Uterus (tissue), 4 donors: ENCODE results near the gene ASAP2. TPM values are rescaled to one million over a fixed set of nuclear protein-coding genes. Genes with fewer than 3 reads are reported as not detected.

Source experiments
- DNase-seq, 2 donors: peaks; one replicate each; pipeline ENCODE4 v3.0.0-alpha.2; 2019 to 2020
- H3K27ac ChIP-seq, 2 donors: fragments of 200-600 bp; sonication (generic); 1 replicate in 1 of 2; 2 replicates in 1 of 2; pipeline ENCODE4 v1.5.1; 2016 to 2018
- H3K27me3 ChIP-seq, 2 donors: fragments of 200-600 bp; sonication (generic); one replicate each; pipeline ENCODE4 v1.5.1; 2018 to 2019; ENCODE audit warnings: control low read depth in 1 of 2
- H3K36me3 ChIP-seq, 2 donors: fragments of 200-600 bp; sonication (generic); one replicate each; pipeline ENCODE4 v1.5.1; 2019; ENCODE audit warnings: control low read depth in 1 of 2
- H3K4me1 ChIP-seq, 2 donors: fragments of 200-600 bp; sonication (generic); one replicate each; pipeline ENCODE4 v1.5.1; 2018 to 2019; ENCODE audit warnings: control low read depth in 1 of 2
- H3K4me3 ChIP-seq, 2 donors: fragments of 200-600 bp; sonication (generic); 1 replicate in 1 of 2; 2 replicates in 1 of 2; pipeline ENCODE4 v1.5.1; 2018 to 2019; ENCODE audit warnings: mild to moderate bottlenecking in 1 of 2
- H3K9me3 ChIP-seq, 2 donors: fragments of 200-600 bp; sonication (generic); one replicate each; pipeline ENCODE4 v1.5.1; 2019; ENCODE audit warnings: control low read depth in 1 of 2
- POLR2A ChIP-seq, 2 donors: fragments of 450-650 bp; IDR thresholded peaks; one replicate each; pipeline ENCODE4 v1.6.1; 2016; ENCODE audit warnings: antibody characterized with exemption in 2 of 2, mild to moderate bottlenecking in 1 of 2, moderate library complexity in 1 of 2
- intact Hi-C: fragments of 100-400 bp; cut with DNase I; formaldehyde crosslinking; loops from one replicate; pipeline ENCODE4 v1.15.1; 2023; ENCODE audit warnings: low total_unique reads
- total RNA-seq, 4 donors: library from RNA; depleted of rRNA in 3 of 4; stranded (reverse); fragments of >200 nt in 3 of 4; gene quantifications; one replicate each; pipeline versions ENCODE4 v1.1.0 to v1.2.4, GENCODE V29; 2014 to 2023
- TF ChIP-seq, protein P1 (sequence below), 4 experiments: fragments of 200-600 bp in 2 of 4; fragments of 450-650 bp in 2 of 4; sonication (generic) in 2 of 4; IDR thresholded peaks; one replicate each; pipeline ENCODE4 v1.5.1; 2016 to 2019; ENCODE audit warnings: antibody characterized with exemption in 4 of 4, mild to moderate bottlenecking in 2 of 4, moderate library complexity in 1 of 4
- donor health status: DM: yes; HTN: yes; CAD: no.

ASAP2 gene
- total RNA-seq, 4 donors from 2014 or later, result 24.3 to 55.5 (median 31.3) TPM

DNA sequence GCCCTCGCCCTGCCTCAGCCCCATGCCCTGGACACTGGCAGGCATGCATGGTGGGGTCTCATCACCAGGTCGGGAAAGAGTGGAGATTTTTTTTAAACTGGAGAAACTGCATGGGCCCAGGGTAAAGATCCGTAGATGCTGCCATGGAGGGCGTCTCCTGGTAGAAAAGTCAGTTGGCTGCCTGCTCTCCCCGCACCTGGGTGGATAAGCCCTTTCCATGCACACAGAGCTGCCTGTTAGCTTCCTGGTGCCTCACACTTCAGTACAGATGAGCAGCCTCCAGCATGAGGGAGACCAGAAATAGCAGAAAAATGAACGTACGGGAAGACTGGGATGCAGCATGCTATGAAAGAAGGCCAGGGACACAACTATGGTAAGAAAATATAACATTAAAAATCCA is 92.0 kb downstream of the ASAP2 start:
- intact Hi-C loops, result no loop called here
- Histone ChIP-seq H3K4me1 (no peaks in the 10 kb centered on the region), H3K9me3 (no peaks in the 10 kb centered on the region), H3K27ac (no peak overlapping the region), H3K36me3 (no peaks in the 10 kb centered on the region), H3K27me3 (no peaks in the 10 kb centered on the region), H3K4me3 (no peak overlapping the region)
- no peak for DNase-seq
- TF ChIP-seq POLR2A (IDR thresholded peaks at IDR 0.05), result no peak
- TF ChIP-seq, protein P1, sequence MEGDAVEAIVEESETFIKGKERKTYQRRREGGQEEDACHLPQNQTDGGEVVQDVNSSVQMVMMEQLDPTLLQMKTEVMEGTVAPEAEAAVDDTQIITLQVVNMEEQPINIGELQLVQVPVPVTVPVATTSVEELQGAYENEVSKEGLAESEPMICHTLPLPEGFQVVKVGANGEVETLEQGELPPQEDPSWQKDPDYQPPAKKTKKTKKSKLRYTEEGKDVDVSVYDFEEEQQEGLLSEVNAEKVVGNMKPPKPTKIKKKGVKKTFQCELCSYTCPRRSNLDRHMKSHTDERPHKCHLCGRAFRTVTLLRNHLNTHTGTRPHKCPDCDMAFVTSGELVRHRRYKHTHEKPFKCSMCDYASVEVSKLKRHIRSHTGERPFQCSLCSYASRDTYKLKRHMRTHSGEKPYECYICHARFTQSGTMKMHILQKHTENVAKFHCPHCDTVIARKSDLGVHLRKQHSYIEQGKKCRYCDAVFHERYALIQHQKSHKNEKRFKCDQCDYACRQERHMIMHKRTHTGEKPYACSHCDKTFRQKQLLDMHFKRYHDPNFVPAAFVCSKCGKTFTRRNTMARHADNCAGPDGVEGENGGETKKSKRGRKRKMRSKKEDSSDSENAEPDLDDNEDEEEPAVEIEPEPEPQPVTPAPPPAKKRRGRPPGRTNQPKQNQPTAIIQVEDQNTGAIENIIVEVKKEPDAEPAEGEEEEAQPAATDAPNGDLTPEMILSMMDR (IDR thresholded peaks at IDR 0.05), result no peak

DNA sequence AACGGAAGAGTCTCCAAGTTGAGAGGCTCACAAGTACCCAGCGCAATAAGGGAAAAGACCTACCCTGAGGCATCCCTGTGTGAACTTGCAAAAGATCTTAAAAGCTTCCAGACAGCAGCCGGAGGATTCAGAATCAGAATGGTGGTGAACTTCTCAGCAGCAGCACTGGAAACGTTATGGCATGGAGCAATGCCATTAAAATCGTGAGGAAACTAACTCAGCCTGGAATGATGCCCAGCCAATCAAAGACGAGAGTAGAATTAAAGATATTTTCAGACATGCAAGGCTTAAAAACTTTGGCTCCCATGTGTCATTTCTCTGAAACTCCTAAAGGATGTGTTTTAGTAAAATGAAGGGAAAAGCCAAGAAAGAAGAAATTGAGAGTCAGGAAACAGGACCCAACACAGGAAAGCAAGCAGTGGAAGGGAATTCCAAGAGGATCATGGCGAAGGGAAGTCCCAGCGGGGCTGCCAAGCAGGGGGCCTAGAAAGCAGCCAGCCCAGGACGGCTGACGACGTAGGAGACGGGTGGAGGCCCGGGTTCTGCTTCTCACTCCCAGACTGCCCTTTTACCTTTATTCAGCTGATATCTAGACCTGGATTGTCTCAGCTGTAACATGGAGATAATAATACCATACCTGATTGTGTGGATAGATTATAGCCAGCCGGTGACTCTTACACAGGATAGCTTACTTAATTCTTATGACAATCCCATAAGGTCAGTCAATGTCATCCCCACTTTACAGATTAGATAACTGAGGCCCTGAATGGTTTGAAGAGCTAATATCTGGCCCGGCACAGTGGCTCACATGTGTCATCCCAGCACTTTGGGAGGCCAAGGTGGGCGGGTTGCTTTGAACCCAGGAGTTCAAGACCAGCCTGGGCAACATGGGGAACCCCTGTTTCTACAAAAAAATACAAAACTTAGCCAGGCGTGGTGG is 92.8 kb downstream of the ASAP2 start:
- Histone ChIP-seq H3K27ac (no peak overlapping the region), H3K4me1 (no peaks in the 10 kb centered on the region), H3K4me3 (no peak overlapping the region), H3K27me3 (no peaks in the 10 kb centered on the region), H3K9me3 (no peaks in the 10 kb centered on the region), H3K36me3 (no peaks in the 10 kb centered on the region)
- TF ChIP-seq POLR2A (IDR thresholded peaks at IDR 0.05), result no peak
- TF ChIP-seq, protein P1 (IDR thresholded peaks at IDR 0.05), result no peak
- no peak for DNase-seq
- intact Hi-C loops, result no loop called here

DNA sequence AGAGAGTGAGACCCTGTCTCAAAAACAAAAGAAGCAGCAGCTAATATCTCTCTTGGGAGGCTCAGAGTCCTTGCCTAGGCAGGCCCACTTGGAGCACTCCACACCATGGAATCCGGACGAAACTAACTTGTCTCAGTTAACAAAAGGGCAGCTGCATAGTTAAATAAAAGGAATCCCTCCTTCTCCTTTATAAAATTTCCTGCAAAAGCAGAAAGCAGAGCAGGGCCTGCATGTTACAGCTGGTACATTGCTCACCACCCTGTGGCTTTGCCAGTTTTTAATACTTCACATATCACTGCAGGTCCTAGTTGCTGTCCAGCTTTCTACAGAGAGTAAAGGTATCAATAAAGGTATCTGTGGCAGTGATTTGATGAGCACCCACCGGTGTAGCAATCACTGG is 93.6 kb downstream of the ASAP2 start:
- H3K36me3 ChIP-seq, result no peaks in the 10 kb centered on the region
- no peaks in the 10 kb centered on the region for H3K4me1 ChIP-seq

DNA sequence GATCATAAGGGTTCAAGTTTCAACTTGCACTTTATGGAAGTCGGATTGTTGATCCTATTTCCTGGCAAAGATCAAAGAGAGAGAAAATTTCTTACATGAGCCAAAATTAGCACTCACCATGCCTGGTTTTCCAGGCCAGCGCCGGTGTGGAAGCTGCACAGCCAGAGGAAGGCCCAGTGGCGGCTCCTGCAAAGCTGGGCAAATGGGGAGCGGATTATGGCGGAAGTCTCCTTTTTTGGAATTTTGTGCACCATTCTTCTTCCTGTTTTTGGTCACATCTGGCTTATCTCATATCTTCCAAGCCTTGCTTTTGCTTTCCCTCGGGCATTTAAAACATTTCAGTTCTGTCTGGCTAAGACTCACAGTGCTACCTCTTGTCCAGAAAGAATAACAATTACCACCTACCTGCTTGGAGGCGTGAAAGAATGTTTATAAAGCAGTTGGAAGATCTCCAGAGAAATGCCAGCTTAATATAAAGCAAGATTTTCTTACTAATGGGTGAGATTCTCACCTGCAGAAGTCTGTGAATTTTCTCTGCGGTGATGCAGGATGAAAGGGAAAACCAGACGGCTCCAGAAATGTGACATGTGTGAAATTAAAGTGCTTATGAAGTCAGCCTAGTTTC is 94.3 kb downstream of the ASAP2 start:
- intact Hi-C loops, result no loop called here
- Histone ChIP-seq H3K27ac (peak overlapping the region in 1 of 2 donors; percentile 28), H3K9me3 (no peaks in the 10 kb centered on the region), H3K4me3 (no peak overlapping the region), H3K27me3 (no peaks in the 10 kb centered on the region), H3K4me1 (no peaks in the 10 kb centered on the region), H3K36me3 (no peaks in the 10 kb centered on the region)
- no peak for DNase-seq
- TF ChIP-seq POLR2A (IDR thresholded peaks at IDR 0.05), result no peak
- TF ChIP-seq, protein P1 (IDR thresholded peaks at IDR 0.05), result no peak

More for the DNA sequence above, 93.6 kb downstream of the ASAP2 start:
- Histone ChIP-seq H3K27ac (no peak overlapping the region), H3K27me3 (no peaks in the 10 kb centered on the region), H3K4me3 (no peak overlapping the region), H3K9me3 (no peaks in the 10 kb centered on the region)
- TF ChIP-seq, protein P1 (IDR thresholded peaks at IDR 0.05), result no peak
- DNase-seq, result no peak
- intact Hi-C loops, result no loop called here

DNA sequence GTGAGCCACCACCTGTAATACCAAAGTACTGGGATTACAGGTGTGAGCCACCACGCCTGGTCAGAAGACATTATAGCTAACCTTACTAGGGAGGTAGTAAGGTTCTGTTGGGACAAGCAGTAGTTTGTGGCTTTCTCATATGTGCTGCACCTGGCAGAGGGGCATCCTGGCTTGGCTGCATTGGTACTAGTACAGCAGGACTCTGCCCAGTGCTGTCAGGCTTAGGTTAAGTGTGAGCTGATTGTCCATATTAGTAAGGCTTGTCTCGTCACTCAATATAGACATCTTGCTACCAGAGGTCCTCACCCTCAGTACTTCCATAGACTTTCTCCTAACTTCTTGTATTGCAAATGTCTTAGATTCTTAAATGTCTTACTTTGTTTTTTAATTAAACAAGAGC is 96.1 kb downstream of the ASAP2 start:
- intact Hi-C loops, result no loop called here
- DNase-seq, result no peak
- no peak overlapping the region for H3K27ac ChIP-seq
- no peak overlapping the region for H3K4me3 ChIP-seq
- no peaks in the 10 kb centered on the region for H3K36me3 ChIP-seq
- no peaks in the 10 kb centered on the region for H3K4me1 ChIP-seq
- no peak for TF ChIP-seq POLR2A (IDR thresholded peaks at IDR 0.05)
- TF ChIP-seq, protein P1 (IDR thresholded peaks at IDR 0.05), result no peak
- no peaks in the 10 kb centered on the region for H3K9me3 ChIP-seq
- H3K27me3 ChIP-seq, result no peaks in the 10 kb centered on the region
